Measurements from ENCODE around the gene DLGAP1.

The DLGAP1 gene

DNA sequence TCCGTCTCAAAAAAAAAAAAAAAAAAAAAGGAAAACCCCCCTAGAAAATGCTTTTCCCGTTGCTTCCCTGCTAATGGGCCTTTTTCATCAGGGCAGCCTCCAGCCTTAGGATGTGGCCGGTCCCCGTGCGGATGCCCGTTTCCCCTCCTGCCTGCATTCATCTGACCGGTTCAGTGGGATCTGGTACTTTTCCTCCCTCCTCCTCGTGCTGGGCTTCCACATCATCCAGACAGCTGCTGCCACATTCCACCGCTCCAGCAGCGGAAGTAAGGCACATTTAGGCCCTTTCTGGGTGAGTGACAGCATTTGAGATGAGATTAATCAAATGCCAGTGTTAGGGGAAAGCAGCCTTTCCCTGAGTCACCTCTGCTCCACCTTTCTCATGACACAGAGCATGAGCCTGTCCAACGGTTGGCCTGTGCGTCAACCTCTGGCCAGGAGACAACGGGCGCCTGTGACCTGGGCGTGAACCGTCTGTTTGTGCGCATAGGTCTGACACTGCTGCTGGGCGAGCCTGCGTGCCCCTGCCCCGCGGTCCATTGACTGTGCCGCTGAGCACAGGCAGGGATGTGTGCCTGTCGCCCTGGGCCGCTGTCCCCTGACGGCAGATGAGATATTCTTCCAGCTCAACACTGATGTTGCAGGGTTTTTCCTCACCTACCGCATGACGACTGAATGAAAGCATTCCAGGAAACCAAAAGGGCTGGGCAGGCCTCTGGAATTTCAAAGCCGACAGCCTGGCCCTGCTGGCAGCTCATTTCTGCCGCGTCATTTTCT, 831.1 kb downstream of the DLGAP1 start:
- DNase-seq (ENCODE audit: low spot score) = no peak
- TF ChIP-seq, protein P1, sequence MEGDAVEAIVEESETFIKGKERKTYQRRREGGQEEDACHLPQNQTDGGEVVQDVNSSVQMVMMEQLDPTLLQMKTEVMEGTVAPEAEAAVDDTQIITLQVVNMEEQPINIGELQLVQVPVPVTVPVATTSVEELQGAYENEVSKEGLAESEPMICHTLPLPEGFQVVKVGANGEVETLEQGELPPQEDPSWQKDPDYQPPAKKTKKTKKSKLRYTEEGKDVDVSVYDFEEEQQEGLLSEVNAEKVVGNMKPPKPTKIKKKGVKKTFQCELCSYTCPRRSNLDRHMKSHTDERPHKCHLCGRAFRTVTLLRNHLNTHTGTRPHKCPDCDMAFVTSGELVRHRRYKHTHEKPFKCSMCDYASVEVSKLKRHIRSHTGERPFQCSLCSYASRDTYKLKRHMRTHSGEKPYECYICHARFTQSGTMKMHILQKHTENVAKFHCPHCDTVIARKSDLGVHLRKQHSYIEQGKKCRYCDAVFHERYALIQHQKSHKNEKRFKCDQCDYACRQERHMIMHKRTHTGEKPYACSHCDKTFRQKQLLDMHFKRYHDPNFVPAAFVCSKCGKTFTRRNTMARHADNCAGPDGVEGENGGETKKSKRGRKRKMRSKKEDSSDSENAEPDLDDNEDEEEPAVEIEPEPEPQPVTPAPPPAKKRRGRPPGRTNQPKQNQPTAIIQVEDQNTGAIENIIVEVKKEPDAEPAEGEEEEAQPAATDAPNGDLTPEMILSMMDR (IDR thresholded peaks at IDR 0.05; ENCODE audit: extremely low read depth, missing control alignments) = no peak

DNA sequence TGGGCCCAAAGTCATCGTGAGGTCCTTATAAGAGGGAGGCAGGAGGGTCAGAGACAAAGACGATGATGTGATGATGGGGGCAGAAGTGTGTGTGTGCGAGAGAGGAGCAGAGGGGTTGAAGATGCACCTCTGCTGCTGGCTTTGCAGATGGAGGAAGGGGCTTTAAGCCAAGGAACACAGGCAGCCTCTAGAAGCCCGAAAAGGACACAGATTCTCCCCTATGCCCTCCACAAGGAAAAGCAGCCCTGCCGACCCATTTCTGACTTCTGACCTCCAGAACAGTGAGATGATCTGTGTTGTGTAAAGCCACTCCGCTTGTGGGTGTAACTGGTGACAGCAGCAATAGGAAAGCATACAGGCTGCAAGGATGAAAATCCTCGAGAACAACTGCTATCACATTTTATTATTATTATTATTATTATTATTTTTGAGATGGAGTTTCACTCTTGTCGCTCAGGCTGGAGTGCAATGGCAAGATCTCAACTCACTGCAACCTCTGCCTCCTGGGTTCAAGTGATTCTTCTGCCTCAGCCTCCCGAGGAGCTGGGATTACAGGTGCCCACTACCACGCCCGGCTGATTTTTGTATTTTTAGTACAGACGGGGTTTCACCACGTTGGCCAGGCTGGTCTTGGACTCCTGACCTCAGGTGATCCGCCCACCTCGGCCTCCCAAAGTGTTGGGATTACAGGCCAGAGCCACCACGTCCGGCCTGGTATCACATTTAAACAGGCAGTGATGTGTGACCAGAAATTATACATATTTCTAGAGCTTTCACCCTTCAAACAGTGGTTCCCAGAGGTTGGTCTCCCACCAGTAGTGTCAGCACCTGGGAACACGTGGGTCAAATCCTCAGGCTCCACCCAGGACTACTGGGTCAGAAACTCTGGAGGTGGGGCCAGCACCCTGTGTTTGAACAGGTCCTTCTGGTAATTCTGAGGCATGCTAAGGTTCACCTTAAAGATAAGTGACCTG, 834.7 kb downstream of the DLGAP1 start:
- no peak for DNase-seq (ENCODE audit: low spot score)
- TF ChIP-seq, protein P1 (IDR thresholded peaks at IDR 0.05; ENCODE audit: extremely low read depth, missing control alignments) = no peak

DNA sequence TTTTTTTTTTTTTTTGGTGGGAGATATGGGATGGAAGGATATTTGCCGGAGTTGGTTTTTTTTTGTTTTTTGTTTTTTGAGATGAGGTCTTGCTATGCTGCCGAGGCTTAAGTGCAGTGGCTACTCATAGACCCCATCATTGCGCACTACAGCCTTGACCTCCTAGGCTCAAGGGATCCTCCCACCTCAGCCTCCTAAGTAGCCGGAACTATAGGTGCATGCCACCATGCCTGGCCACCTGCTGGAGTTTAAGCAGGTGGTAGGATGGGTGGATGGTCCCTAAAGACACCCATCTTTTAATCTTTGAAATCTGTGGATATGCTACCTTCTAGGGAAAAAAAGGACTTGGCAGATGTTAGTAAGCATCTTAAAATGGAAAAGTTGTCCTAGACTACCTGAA, 835.4 kb downstream of the DLGAP1 start:
- no peak for DNase-seq (ENCODE audit: low spot score)
- TF ChIP-seq, protein P1 (IDR thresholded peaks at IDR 0.05; ENCODE audit: extremely low read depth, missing control alignments) = no peak

DNA sequence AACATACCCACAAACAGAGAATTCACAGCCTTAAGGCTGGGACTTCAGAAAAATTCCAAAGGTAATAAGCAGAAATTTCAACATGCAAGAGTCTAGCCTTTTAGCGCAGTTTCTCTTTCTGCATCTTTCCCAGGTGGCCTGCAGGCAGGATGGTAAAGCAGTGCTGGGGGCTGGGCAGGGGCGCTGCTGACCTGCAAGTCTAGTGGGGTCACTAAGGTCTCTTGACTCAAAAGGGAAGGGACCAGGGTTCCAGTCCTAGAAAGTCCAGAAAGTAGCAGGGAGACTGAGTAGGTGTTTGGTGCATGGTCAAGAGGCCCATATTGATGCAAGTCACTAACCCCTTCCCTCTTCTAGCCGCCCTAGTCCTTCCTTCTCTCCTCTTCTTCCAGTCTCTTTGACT, 835.9 kb downstream of the DLGAP1 start:
- TF ChIP-seq, protein P1 (IDR thresholded peaks at IDR 0.05; ENCODE audit: extremely low read depth, missing control alignments) = no peak
- no peak for DNase-seq (ENCODE audit: low spot score)

DNA sequence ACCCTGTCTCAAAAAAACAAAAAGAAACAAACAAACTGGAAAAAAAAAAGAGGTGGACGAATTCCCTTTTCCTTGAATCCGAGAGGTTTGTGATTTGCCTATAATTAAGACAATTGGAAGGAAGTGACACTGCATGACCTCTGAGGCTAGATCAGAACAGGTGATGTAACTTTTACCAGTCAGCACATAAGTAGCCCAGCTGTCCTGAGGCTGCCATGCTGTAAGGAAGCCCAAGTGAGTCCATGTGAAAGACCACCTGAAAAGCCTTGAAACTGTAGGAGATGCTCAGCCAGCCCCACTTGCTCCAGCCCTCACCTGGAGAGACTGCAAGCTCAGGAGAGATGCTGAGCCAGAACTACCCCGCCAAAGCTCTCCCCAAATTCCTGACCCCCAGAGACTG, 838.4 kb downstream of the DLGAP1 start:
- TF ChIP-seq, protein P1 (IDR thresholded peaks at IDR 0.05; ENCODE audit: extremely low read depth, missing control alignments) = no peak
- no peak for DNase-seq (ENCODE audit: low spot score)

DNA sequence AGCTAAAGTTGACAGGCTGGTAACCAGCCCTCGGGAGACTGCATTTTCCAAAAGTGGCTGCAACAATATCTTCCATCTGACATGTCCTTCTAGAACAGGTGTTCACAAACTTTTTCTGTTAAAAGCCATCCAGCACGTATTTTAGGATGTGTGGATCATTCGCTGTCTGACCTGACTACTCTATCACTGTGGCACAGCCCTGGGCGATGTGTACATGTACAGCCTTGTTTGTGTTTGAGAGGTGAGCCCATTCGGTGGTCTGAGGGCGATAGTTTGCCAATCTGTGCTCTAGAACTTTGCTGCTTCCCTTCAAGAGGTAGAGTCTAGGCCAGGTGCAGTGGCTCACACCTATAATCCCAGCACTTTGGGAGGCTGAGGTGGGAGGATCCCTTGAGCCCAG, 839.0 kb downstream of the DLGAP1 start:
- DNase-seq (ENCODE audit: low spot score) = no peak
- TF ChIP-seq, protein P1 (IDR thresholded peaks at IDR 0.05; ENCODE audit: extremely low read depth, missing control alignments) = no peak

Measured in GM20000 (cell line).